NCI-H2227 (cell line): ENCODE data around the gene EIF5AL1.
"Not testable (repeated sequence)": the region's sequence is repeated elsewhere in the genome, so short reads cannot be mapped to it uniquely, and the experiment has no call there.

Source experiments
- DNase-seq: peaks from one replicate; lab custom pipeline; 2025; ENCODE audit not compliant: unreplicated experiment; lab: John Stamatoyannopoulos, UW

EIF5AL1 gene

GRCh38 chr10:79509306-79509933, 2.9 kb upstream of the EIF5AL1 start:
- DNase-seq = not testable (repeated sequence)

DNA sequence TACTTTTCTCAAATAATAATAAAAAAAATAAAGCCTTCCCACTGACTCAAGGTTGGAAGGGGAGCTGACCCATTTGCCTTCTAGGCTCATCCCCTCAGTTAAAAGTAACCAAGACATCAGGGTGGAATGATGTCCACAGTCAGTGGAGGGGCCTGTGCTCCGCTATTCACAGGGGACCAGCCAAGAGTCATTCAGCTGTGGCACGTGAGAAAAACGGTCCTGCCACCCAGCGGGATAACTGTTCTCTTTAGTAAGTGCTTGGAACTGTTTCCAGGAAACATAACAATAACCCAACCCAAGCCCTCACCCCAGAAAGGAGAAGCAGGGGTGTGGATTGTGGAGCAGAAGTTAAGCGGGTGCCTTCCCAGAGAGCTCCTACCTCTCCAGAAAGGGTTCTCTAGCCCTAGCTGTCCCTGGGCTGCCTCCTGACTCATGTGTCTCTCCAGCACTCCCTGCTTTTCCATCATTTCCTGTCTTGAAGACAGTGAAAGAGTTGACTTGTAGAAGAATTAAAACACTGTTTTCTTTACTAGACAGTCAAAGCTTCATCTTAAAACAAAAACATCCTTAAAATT, 2.3 kb upstream of the EIF5AL1 start:
- DNase-seq = not testable (repeated sequence)

- DNase-seq = not testable (repeated sequence)
Observed at GRCh38 chr10:79516532-79517205, 4.3 kb downstream of the EIF5AL1 start.

DNA sequence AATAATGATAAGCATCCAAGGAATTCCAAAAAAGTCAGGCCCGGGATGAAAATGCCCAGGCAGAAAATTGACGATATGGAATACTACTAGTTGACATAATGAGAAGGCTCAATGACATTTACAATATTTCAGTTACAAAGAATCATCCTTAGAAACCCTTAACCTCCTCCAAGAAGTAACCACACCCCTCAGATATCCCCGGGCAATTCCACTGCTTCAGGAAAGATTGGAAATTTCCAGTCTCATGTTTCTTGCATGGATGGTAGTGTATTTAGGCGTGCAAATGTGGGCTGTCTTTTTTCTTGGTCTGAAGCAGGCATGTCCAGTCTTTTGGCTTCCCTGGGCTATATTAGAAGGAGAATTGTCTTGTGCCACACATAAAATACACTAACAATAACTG, 5.2 kb downstream of the EIF5AL1 start:
- DNase-seq = not testable (repeated sequence)

GRCh38 chr10:79521751-79522150, 9.4 kb downstream of the EIF5AL1 start:
- DNase-seq = not testable (repeated sequence)

- DNase-seq = not testable (repeated sequence)
Observed at GRCh38 chr10:79522464-79522863, 10.1 kb downstream of the EIF5AL1 start.

DNA sequence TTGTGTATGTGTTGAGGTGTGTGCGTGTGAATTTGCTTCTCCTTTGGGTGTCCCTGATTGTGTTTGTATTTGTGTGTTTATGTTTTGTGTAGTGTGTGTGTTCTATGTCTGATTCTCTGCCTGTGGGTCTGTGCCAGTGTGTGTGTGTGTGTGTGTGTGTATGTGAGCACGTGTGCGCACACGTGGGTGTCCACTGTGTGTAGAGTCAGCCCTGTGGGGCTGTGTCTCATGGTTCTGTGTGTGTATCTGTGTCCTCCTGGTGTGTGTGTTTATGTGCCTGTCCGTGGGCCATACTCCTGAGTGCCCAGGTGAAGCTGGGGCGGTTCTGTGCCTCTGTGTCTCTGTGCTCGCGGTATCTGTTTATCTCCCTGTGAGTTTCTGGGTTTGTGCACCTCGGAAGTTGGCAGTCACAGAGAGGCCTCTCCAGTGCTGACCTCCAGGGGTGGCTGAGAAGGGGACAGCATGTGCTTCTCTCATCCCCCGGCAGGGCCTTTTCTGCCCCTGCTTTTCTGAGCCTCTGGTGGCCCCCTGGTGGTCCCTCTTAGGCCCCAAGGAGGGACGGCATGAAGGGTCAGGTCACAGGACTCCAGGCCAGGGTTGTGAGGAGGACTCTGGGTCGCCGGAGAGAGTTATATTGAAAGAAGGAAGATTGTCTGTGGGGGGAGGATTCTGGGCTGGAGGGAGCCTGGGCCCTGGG, 11.0 kb downstream of the EIF5AL1 start:
- DNase-seq = not testable (repeated sequence)

- DNase-seq = not testable (repeated sequence)
Observed at GRCh38 chr10:79525049-79525710, 12.8 kb downstream of the EIF5AL1 start.

DNA sequence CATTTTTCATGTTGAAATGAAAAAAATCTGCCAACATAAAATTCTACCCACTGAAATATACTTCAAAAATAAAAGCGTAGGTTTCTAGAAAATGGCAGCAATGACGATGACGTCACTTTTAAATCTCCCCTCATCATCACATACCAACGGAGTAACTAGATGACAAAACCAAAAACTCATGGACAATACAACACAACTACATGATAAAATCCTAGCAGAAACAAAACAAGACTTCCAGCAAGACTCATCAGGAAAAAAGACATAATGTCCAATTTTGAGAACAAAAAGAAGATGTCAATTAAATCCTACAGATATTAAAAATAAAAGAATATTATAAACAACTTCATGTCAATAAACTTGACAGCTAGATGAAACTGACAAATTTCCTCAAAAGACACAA, 15.9 kb downstream of the EIF5AL1 start:
- DNase-seq = not testable (repeated sequence)

- DNase-seq = not testable (repeated sequence)
Observed at GRCh38 chr10:79533142-79533902, 21.0 kb downstream of the EIF5AL1 start.

GRCh38 chr10:79533903-79534175, 21.5 kb downstream of the EIF5AL1 start:
- not testable (repeated sequence) for DNase-seq

GRCh38 chr10:79538311-79538710, 26.0 kb downstream of the EIF5AL1 start:
- not testable (repeated sequence) for DNase-seq

DNA sequence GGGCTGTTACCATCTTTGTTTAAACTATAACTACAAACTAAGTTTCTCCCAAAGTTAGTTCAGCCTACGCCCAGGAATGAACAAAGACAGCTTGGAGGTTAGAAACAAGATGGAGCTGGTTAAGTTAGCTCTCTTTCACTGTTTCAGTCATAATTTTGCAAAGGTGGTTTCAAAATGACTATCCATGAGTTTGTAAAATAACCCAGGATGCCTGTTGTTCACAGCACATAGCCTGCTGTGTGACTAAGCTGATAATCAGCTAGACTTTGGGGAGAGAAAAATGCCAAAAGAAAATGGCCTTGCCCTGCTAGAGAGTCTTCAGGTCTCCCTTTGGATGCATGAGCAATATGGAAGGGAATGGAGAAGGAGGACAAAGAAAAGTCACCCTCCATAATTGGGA, 28.6 kb downstream of the EIF5AL1 start:
- not testable (repeated sequence) for DNase-seq

GRCh38 chr10:79542626-79543025, 30.3 kb downstream of the EIF5AL1 start:
- DNase-seq = no peak

DNA sequence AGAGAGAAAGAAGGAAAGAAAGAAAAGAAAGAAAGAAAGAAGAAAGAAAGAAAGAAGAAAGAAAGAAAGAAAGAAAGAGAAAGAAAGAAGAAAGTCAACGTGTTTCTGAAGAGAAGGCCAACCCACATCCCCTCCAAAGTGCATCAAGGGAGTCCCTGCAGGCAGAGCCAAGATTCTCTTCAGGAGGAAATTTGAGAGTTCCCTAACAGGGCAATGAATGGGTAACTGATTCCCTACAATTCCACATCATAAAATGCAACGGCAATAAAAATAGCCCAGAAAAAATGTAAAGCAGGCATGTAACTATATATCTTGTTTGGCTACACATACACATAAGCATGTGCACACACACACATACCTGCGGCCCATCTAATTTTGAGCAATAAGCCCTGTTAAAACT, 32.1 kb downstream of the EIF5AL1 start:
- not testable (repeated sequence) for DNase-seq

GRCh38 chr10:79544926-79545659, 32.8 kb downstream of the EIF5AL1 start:
- DNase-seq = not testable (repeated sequence)

DNA sequence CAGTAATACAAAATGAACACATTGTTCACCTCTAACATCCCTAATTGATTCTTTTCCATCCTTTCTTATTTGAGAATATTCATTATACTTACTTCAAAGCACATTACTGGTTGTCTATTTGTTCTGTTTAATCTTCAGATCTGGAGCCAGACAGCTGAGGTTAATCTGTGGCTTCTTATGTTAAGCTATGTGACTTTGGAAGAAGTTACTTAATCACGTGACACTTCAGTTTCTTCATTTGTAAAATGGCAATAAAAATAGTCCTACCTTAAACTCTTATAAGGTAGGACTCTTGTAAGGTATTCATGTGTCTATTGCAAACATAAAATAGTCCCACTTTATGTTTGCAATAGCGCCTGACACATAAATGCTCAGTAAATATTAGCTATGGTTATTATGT, 34.8 kb downstream of the EIF5AL1 start:
- not testable (repeated sequence) for DNase-seq

GRCh38 chr10:79547973-79548372, 35.6 kb downstream of the EIF5AL1 start:
- no peak for DNase-seq

DNA sequence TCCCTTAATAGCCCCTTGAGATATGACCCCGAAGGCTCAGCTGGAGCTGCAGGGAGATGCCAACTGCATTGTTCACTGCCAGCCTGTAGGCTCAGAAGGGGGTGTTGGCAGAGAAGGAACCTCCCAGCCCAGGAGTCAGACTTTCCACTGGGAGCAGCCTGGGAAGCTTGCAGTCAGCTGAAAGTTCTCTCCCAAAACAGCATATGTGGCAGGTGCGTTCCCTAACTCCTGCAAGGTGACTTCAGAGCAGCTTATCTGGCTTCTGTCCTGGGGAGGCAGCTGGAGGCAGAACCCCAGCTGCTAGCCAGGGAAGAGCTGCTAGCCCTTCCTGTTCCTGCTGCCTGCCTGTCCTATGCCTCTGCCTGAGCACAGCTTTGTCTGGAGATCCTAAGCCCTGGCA, 39.8 kb downstream of the EIF5AL1 start:
- no peak for DNase-seq
